ENCODE results near the gene LEO1.

LEO1 gene

DNA sequence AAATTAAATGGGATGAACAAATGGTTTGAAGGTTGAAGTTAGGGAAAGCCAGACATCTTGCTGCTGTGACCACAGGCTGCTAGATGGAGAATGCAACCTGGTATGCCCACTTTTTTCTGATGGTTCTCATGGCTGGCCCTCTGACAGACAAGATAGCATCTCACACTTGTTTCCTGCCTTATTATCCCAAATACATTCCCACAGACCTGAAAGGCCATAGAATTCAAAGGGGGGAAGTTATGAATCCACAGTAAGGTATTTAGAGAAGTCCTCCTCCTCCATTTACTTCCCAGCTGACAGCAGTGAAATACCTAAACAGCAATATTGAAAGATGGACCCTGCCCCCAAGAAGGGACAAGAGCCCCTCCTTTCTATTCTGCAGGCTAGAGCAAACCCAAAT lies 32.4 kb downstream of the LEO1 start:
- DNase-seq (ENCODE audit: low read depth, low spot score), result no peak
- H3K4me3 ChIP-seq (ENCODE audit: low read length), result no peak overlapping the region

DNA sequence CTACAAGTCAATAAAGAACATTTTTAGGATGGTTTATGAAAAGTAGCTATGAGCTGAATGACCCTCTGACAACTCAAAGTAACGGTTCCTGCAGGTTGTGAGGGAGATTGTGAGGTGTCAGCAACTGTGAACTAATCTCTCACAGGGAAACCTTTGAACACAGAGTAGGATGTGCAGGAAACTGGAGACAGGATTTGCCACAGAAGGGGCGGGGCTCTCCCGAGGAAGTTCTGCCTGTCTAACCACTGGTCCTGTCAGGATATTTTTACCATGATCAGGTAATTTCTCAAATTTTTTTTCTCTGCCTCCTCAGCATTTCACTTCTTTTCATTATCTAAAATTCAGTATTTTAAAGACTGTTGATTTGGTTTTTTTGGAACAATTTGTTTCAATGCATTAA lies 33.3 kb downstream of the LEO1 start:
- no peak overlapping the region for H3K4me3 ChIP-seq (ENCODE audit: low read length)
- no peak for DNase-seq (ENCODE audit: low read depth, low spot score)

- no peak overlapping the region for H3K4me3 ChIP-seq (ENCODE audit: low read length)
- no peak for DNase-seq (ENCODE audit: low read depth, low spot score)
These were observed 35.5 kb downstream of the LEO1 start for GRCh38 chr15:51936105-51936478.

DNA sequence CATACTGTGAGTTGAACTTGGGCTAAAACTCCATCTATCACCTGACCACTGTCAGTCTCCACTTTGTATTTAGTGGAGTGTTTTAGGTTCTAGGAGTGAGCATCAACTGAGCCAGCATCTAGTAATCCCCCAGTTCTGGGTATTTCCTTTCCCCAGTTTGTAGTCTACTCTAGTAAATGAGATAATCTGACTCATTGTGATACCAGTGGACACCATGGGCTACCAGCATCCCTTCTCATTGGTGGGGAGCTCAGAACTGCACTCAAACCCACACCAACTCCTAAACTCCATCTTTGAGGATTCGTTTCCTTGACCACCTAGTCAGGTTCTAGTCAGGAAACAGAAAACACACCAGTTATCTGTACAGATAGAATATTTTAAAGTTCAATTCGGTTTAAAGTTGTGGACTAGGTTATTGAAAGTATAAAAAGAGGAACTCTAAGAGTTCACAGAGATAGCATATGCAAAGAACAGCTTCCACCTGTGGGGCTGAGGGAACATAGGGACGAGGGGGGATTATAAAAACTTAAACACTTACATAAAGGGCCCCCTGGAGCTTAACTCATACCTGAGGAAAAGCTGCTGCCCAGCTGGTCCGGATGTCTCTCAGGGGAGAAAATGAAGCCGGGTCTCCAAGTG lies 36.0 kb downstream of the LEO1 start:
- DNase-seq (ENCODE audit: low read depth, low spot score), result no peak
- no peak overlapping the region for H3K4me3 ChIP-seq (ENCODE audit: low read length)

- DNase-seq (ENCODE audit: low read depth, low spot score), result peak; percentile 42
- no peak overlapping the region for H3K4me3 ChIP-seq (ENCODE audit: low read length)
These were observed 39.4 kb downstream of the LEO1 start for GRCh38 chr15:51932161-51932560.

DNA sequence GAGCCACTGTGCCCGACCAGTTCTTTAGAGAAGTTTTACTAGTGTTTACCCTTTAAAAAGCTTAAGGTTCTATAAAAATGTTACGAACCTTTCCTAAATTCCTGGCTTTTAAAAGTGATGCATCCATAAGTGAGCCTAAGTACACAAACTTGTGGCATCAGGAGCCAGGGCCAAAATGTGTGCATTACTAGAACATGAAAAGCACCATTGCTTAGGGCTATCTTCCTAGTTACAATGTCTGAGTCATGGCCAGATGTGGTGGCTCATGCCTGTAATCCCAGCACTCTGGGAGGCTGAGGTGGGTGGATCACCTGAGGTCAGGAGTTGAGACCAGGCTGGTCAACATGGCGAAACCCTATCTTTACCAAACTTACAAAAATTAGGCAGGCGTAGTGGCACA lies 39.9 kb downstream of the LEO1 start:
- no peak overlapping the region for H3K4me3 ChIP-seq (ENCODE audit: low read length)
- no peak for DNase-seq (ENCODE audit: low read depth, low spot score)

GRCh38 chr15:51931016-51931415 lies 40.6 kb downstream of the LEO1 start:
- DNase-seq (ENCODE audit: low read depth, low spot score), result no peak

GRCh38 chr15:51926809-51927208 lies 44.8 kb downstream of the LEO1 start:
- DNase-seq (ENCODE audit: low read depth, low spot score), result no peak
- no peak overlapping the region for H3K4me3 ChIP-seq (ENCODE audit: low read length)

More at GRCh38 chr15:51931016-51931415, 40.6 kb downstream of the LEO1 start:
- no peak overlapping the region for H3K4me3 ChIP-seq (ENCODE audit: low read length)

GRCh38 chr15:51924156-51925068 lies 47.2 kb downstream of the LEO1 start:
- no peak for DNase-seq (ENCODE audit: low read depth, low spot score)
- no peak overlapping the region for H3K4me3 ChIP-seq (ENCODE audit: low read length)

DNA sequence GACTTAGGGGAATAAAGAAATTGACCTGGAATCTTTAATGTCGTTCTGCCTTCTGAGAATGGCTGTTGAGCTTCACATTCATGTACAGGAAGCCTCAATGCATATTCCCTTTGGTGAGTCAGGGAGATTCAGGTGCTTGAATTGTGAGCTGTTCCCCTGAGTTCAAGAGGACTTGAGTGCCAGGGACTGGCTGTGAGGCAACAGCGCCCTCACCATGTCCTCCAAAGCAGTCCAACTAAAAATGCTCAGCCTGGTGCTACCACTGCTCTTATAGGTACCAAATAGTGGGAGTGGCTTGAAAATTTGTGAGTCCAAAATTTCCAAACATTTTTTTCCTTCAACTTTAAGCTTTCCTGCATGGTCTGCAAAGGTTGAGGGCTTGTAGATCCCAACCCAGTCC lies 54.1 kb downstream of the LEO1 start:
- no peak overlapping the region for H3K4me3 ChIP-seq (ENCODE audit: low read length)
- peak; percentile 21 for DNase-seq (ENCODE audit: low read depth, low spot score)

GRCh38 chr15:51912528-51912927 lies 59.0 kb downstream of the LEO1 start:
- H3K4me3 ChIP-seq (ENCODE audit: low read length), result no peak overlapping the region
- DNase-seq (ENCODE audit: low read depth, low spot score), result no peak

DNA sequence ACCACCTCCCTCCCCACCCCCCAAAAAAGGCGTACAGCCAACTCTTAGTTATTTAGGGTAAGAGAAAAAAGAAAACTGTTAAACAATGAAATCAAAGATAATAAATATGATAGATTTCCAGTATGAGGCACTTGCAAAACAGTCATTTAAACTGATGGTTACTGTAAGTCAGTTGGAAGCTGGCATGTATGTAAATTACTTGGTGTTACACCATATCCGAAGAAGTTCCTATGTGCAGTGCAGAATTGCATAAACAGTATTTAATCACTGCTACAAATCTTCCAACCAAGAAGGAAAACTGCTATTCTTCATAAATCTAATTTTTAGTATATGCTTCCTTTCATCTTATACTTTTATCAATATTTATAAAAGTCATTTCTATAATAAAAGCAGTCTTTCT lies 62.0 kb downstream of the LEO1 start:
- DNase-seq (ENCODE audit: low read depth, low spot score), result no peak

DNA sequence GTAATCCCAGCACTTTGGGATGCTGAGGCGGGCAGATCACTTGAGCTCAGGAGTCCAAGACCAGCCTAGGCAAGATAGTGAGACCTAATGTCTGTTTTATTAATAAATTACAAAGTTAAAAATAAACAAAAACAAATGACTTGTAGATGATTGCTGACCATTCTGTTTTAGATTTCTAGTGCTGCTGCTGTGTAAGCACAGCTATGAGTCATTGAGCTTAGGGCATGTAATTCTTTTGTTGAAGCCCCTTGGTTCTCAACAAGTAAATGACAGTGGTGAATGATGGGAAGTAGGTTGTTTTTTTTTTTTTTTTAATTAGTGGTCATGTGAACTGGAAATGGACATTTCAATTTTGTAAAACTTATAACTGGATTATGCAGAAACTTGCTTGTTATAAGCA lies 63.3 kb downstream of the LEO1 start:
- no peak for DNase-seq (ENCODE audit: low read depth, low spot score)
- H3K4me3 ChIP-seq (ENCODE audit: low read length), result no peak overlapping the region

More for the DNA sequence above, 62.0 kb downstream of the LEO1 start:
- no peak overlapping the region for H3K4me3 ChIP-seq (ENCODE audit: low read length)

DNA sequence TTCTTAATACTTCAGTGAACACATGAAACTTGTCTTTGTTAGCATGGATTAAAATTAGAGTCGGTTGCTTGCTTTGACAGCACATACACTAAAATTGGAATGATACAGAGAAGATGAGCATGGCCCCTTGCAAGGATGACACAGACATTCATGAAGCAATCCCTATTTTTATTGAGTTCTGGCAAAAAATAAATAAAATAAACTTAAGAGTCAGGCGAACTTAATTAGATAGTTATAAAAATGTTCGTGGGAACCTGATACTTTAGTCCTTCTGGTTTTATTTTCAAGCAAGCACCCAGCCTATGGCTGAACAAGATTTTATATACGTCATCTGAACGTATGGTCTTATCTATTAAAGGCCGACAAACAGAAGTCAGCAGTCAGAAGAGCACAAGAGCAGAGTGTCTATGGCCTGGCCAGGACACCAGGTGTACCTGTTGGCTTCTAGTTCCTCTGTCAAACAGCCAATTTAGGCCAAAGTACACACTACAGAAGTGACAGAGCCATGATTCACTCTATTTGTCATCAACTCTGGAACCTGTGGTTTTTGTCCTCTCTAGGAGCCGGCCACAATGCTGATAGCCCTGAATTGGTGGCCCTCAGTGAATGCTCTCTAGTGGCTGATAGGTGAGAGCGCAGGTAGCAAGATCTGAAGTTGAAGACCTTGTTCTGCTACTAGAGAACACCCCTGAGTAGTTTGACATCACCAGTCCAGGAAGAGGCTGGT lies 64.3 kb downstream of the LEO1 start:
- H3K4me3 ChIP-seq (ENCODE audit: low read length), result no peak overlapping the region
- DNase-seq (ENCODE audit: low read depth, low spot score), result no peak

DNA sequence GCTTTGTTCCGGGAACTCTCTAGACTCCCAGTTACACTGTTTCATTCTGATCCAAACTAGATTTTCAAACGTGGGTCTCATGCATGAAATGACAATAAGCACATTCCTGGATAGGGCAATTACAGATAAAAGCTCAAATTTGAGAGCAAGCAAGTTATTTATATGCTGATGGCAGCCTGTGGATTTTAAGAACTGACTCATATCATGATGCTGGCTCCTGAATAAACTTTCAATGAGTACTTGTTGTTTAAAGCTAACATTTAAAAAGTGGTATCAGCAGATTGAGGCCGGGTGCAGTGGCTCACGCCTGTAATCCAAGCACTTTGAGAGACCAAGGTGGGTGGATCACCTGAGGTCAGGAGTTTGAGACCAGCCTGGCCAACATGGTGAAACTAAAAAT lies 66.6 kb downstream of the LEO1 start:
- no peak overlapping the region for H3K4me3 ChIP-seq (ENCODE audit: low read length)
- DNase-seq (ENCODE audit: low read depth, low spot score), result no peak

DNA sequence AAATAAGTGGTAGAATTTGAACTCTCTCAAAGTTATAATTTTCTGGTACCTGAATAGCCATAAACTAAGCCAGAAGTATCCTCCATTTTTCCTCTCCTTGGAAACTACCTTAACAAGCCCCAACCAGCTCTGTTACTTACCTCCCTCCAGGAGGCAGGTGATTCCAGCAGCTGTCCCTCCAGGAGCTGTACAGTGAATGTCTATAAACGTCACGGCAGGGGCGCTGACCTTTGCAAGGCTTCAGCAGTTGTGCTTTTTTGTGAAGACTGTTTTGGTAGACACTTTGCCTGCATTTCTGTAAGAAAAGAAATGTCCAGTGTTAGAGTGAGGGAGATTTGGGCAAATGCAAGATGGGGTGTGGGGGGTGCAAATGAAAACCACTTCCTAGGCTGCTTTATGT lies 67.2 kb downstream of the LEO1 start:
- H3K4me3 ChIP-seq (ENCODE audit: low read length), result no peak overlapping the region
- no peak for DNase-seq (ENCODE audit: low read depth, low spot score)

- no peak overlapping the region for H3K4me3 ChIP-seq (ENCODE audit: low read length)
- DNase-seq (ENCODE audit: low read depth, low spot score), result no peak
These were observed 82.1 kb downstream of the LEO1 start for GRCh38 chr15:51889486-51889885.

- no peak overlapping the region for H3K4me3 ChIP-seq (ENCODE audit: low read length)
- peak; percentile 12 for DNase-seq (ENCODE audit: low read depth, low spot score)
These were observed 82.9 kb downstream of the LEO1 start for GRCh38 chr15:51888593-51889195.
